Astrocyte (in vitro differentiated cells and primary cell): ENCODE data around the gene CHIC2.

Experiments used
- EZH2 ChIP-seq: IDR thresholded peaks from 2 replicates; pipeline ENCODE4 v1.6.1; 2012; ENCODE audit warnings: mild to moderate bottlenecking, low read length, inconsistent platforms; ENCODE audit not compliant: insufficient read depth
- TF ChIP-seq, protein P1 (sequence below): IDR thresholded peaks from 2 replicates; pipeline ENCODE4 v1.5.1; 2011; ENCODE audit warnings: low read depth, mild to moderate bottlenecking, inconsistent platforms, low read length, moderate library complexity; ENCODE audit not compliant: insufficient read depth

DNA sequence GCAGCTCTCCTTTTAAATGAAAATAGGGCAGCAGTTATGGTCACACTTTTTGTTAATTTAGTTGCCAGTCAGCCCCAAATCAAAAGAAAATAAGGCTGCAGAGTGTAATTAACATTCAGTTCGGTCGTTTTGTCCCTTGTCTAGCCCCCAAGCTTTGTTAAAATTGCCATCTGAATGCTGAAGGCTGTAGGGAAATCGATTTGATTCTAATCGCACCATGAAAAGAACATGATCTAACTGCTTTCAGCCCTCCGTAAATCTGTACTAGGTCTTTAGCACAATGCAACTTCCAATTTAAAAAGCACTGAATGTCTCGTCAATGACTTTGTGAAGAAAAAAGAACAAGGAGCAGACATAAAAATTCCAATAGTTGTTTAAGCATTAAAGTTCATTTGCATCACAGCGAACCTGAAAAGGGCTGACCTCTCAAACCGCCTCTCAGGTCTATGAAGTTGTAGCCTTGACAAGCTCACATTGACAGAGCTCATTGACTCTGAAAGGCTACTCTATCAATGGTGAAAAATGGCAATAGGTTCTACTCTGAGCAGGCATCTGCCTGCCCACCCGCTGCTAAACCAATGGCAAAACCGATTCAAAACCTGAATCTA lies 48.9 kb downstream of the CHIC2 start:
- TF ChIP-seq, protein P1, sequence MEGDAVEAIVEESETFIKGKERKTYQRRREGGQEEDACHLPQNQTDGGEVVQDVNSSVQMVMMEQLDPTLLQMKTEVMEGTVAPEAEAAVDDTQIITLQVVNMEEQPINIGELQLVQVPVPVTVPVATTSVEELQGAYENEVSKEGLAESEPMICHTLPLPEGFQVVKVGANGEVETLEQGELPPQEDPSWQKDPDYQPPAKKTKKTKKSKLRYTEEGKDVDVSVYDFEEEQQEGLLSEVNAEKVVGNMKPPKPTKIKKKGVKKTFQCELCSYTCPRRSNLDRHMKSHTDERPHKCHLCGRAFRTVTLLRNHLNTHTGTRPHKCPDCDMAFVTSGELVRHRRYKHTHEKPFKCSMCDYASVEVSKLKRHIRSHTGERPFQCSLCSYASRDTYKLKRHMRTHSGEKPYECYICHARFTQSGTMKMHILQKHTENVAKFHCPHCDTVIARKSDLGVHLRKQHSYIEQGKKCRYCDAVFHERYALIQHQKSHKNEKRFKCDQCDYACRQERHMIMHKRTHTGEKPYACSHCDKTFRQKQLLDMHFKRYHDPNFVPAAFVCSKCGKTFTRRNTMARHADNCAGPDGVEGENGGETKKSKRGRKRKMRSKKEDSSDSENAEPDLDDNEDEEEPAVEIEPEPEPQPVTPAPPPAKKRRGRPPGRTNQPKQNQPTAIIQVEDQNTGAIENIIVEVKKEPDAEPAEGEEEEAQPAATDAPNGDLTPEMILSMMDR = no peak
- no peak for TF ChIP-seq EZH2
